Stimulated activated CD4-positive, alpha-beta T cell treated with anti-CD3 and anti-CD28 coated beads, Interleukin-15, amount 100 ng/mL, for 1 hour (primary cell): ENCODE results near the gene RGS19.
A peak's percentile ranks its signal among the peaks of the same experiment; 100 is the strongest.

Source experiments
- DNase-seq, 2 donors: peaks; one replicate each; pipeline ENCODE4 v3.0.0-alpha.2; 2020; ENCODE audit warnings: low read depth in 1 of 2, low spot score in 1 of 2

The RGS19 gene

GRCh38 chr20:64077876-64078551, 1.3 kb downstream of the RGS19 start:
- DNase-seq = peak in 1 of 2 donors; percentile 35

GRCh38 chr20:64077541-64077875, 1.8 kb downstream of the RGS19 start:
- no peak for DNase-seq

GRCh38 chr20:64077094-64077493, 2.2 kb downstream of the RGS19 start:
- DNase-seq = no peak

GRCh38 chr20:64076061-64076997, 3.0 kb downstream of the RGS19 start:
- DNase-seq = no peak

GRCh38 chr20:64075556-64075955, 3.8 kb downstream of the RGS19 start:
- no peak for DNase-seq

- no peak for DNase-seq
These were observed 4.4 kb downstream of the RGS19 start for GRCh38 chr20:64074963-64075362.

GRCh38 chr20:64074184-64074789, 5.0 kb downstream of the RGS19 start:
- DNase-seq = no peak

GRCh38 chr20:64073476-64074183, 5.7 kb downstream of the RGS19 start:
- no peak for DNase-seq

GRCh38 chr20:64072498-64073063, 6.7 kb downstream of the RGS19 start:
- DNase-seq = no peak

- DNase-seq = no peak
These were observed 7.7 kb downstream of the RGS19 start for GRCh38 chr20:64071341-64072332.

GRCh38 chr20:64070244-64070993, 8.9 kb downstream of the RGS19 start:
- DNase-seq = no peak

GRCh38 chr20:64069614-64070243, 9.6 kb downstream of the RGS19 start:
- no peak for DNase-seq

GRCh38 chr20:64069209-64069613, 10.1 kb downstream of the RGS19 start:
- no peak for DNase-seq

GRCh38 chr20:64068386-64069208, 10.7 kb downstream of the RGS19 start:
- DNase-seq = no peak

- no peak for DNase-seq
These were observed 11.5 kb downstream of the RGS19 start for GRCh38 chr20:64067733-64068307.

- no peak for DNase-seq
These were observed 12.2 kb downstream of the RGS19 start for GRCh38 chr20:64067005-64067632.

GRCh38 chr20:64065974-64066343, 13.4 kb downstream of the RGS19 start:
- no peak for DNase-seq
